Measurements from ENCODE around the gene CHD6.

- no peak for TF ChIP-seq CTCF (IDR thresholded peaks at IDR 0.05)
- no peak for TF ChIP-seq POLR2A (IDR thresholded peaks at IDR 0.05)
These were observed 240.9 kb downstream of the CHD6 start for GRCh38 chr20:41377275-41377674.

Data from prostate gland (tissue), 2 donors.